HepG2 (cell line): ENCODE data around the gene HOXB4. TPM values are rescaled to one million over a fixed set of nuclear protein-coding genes. Genes with fewer than 3 reads are reported as not detected.

ENCODE experiments used
- ATAC-seq: fragments of 200-7000 bp; cut with Tn5 transposase; 3 replicates; pipeline ENCODE4 v1.9.1; 2020; ENCODE audit warnings: mild to moderate bottlenecking, moderate library complexity
- BruUV-seq: library from RNA; stranded (reverse); fragments of 400-500 nt; replicated peaks from 2 replicates; lab custom pipeline; 2021; lab: Mats Ljungman, UMichigan
- CTCF ChIA-PET: fragments of 300-600 bp; formaldehyde crosslinking; extraction: SDS; loops from one replicate; lab custom pipeline; 2021; ENCODE audit warnings: low total read pairs, inconsistent platforms, low intra/inter-chr PET ratio; lab: Yijun Ruan, JAX
- POLR2A ChIA-PET: fragments of 350-600 bp; sonication (Branson Sonifier 250); formaldehyde crosslinking; loops from one replicate; lab custom pipeline; 2020; ENCODE audit warnings: antibody characterized with exemption, inconsistent platforms; lab: Yijun Ruan, JAX
- DNase-seq: peaks from one replicate; pipeline ENCODE4 v3.0.0-alpha.2; 2015; ENCODE audit warnings: low spot score
- FAIRE-seq: peaks from 3 replicates; lab custom pipeline; 2011; peaks lifted over from hg19 to GRCh38; lab: Jason Lieb, UNC
- H2AFZ ChIP-seq: one replicate; pipeline ENCODE4 v1.6.1; 2011; ENCODE audit warnings: low read length, inconsistent platforms
- H3K27ac ChIP-seq: fragments of 300-600 bp; 3 replicates; pipeline ENCODE4 v1.8.0; 2011; ENCODE audit warnings: mixed run types, mild to moderate bottlenecking, mixed read lengths, low read length, inconsistent platforms; ENCODE audit not compliant: insufficient read depth; ENCODE audit errors: extremely low read length
- H3K27me3 ChIP-seq, 2 experiments: fragments of 200-600 bp in 1 of 2; 2 replicates in 1 of 2; 3 replicates in 1 of 2; pipeline versions ENCODE4 v1.6.0 to v1.8.0; 2011; ENCODE audit warnings: low read length in 2 of 2, mild to moderate bottlenecking in 2 of 2, moderate library complexity in 2 of 2, inconsistent platforms in 1 of 2; ENCODE audit not compliant: insufficient read depth in 2 of 2, control insufficient read depth in 1 of 2
- H3K36me3 ChIP-seq, 2 experiments: fragments of 200-600 bp in 1 of 2; replicated peaks in 1 of 2; 2 replicates in 1 of 2; 3 replicates in 1 of 2; pipeline versions ENCODE4 v1.5.1 to v1.8.0; 2011; ENCODE audit warnings: low read length in 2 of 2, inconsistent platforms in 1 of 2; ENCODE audit not compliant: insufficient read depth in 2 of 2, control insufficient read depth in 1 of 2
- H3K4me1 ChIP-seq: 2 replicates; pipeline ENCODE4 v1.5.1; 2012; ENCODE audit warnings: low read length, inconsistent platforms; ENCODE audit not compliant: insufficient read depth
- H3K4me2 ChIP-seq: 2 replicates; pipeline ENCODE4 v1.6.0; 2011; ENCODE audit warnings: low read depth, low read length, inconsistent platforms
- H3K4me3 ChIP-seq, 3 experiments: fragments of 200-600 bp in 1 of 3; sonication (generic), shearing (Covaris generic) in 1 of 3; replicated peaks in 1 of 3; 2 replicates each; pipeline ENCODE4 v1.5.1; 2011 to 2016; ENCODE audit warnings: low read length in 3 of 3, inconsistent platforms in 2 of 3, low read depth in 2 of 3, mild to moderate bottlenecking in 2 of 3, control low read depth in 1 of 3, mixed read lengths in 1 of 3; ENCODE audit not compliant: insufficient read depth in 1 of 3
- H3K79me2 ChIP-seq: one replicate; pipeline ENCODE4 v1.6.1; 2011; ENCODE audit warnings: low read length, inconsistent platforms; ENCODE audit not compliant: insufficient read depth
- H3K9ac ChIP-seq: 2 replicates; pipeline ENCODE4 v1.6.0; 2011; ENCODE audit warnings: mild to moderate bottlenecking, low read depth, low read length, inconsistent platforms; ENCODE audit not compliant: insufficient read depth
- H3K9me3 ChIP-seq: 2 replicates; pipeline ENCODE4 v1.5.1; 2012; ENCODE audit warnings: mild to moderate bottlenecking, low read length
- H4K20me1 ChIP-seq: 2 replicates; pipeline ENCODE4 v1.6.0; 2011; ENCODE audit warnings: inconsistent platforms, mild to moderate bottlenecking, low read length, moderate library complexity; ENCODE audit not compliant: insufficient read depth
- BRD4 ChIP-seq: sonication (generic); formaldehyde crosslinking; IDR thresholded peaks from 2 replicates; pipeline ENCODE4 v1.4.0; 2020; ENCODE audit warnings: missing genetic modification reagents
- GATAD1 ChIP-seq: IDR thresholded peaks from 2 replicates; pipeline ENCODE4 v1.6.1; 2016; ENCODE audit warnings: missing genetic modification reagents, missing compliant biosample characterization
- LCORL ChIP-seq, 2 experiments: fragments of 450-650 bp in 1 of 2; sonication (generic) in 1 of 2; formaldehyde crosslinking in 1 of 2; IDR thresholded peaks; 2 replicates each; pipeline versions ENCODE4 v1.5.0 to v1.6.1; 2017 to 2020; ENCODE audit warnings: antibody characterized with exemption in 1 of 2, missing genetic modification reagents in 1 of 2
- MIXL1 ChIP-seq: IDR thresholded peaks from 2 replicates; pipeline ENCODE4 v1.6.1; 2016
- NAIF1 ChIP-seq: sonication (generic); formaldehyde crosslinking; IDR thresholded peaks from 2 replicates; pipeline ENCODE4 v1.5.0; 2020; ENCODE audit warnings: mild to moderate bottlenecking, missing genetic modification reagents, borderline replicate concordance
- RFXAP ChIP-seq: sonication (generic); formaldehyde crosslinking; IDR thresholded peaks from 2 replicates; pipeline ENCODE4 v1.4.0; 2020; ENCODE audit warnings: missing genetic modification reagents, borderline replicate concordance
- TAF15 ChIP-seq: fragments of 200-400 bp; formaldehyde crosslinking; IDR thresholded peaks from one replicate; pipeline ENCODE4 v1.6.1; 2018; ENCODE audit warnings: mild to moderate bottlenecking, low read depth, low read length; ENCODE audit not compliant: poor library complexity, severe bottlenecking
- ZFP82 ChIP-seq: sonication (generic); formaldehyde crosslinking; IDR thresholded peaks from 2 replicates; pipeline ENCODE4 v1.5.1; 2020; ENCODE audit warnings: mild to moderate bottlenecking, missing genetic modification reagents, borderline replicate concordance
- ZNF333 ChIP-seq: sonication (generic); formaldehyde crosslinking; IDR thresholded peaks from 2 replicates; pipeline ENCODE4 v1.4.0; 2020; ENCODE audit warnings: mild to moderate bottlenecking, missing genetic modification reagents, borderline replicate concordance
- ZNF75D ChIP-seq: sonication (generic); formaldehyde crosslinking; IDR thresholded peaks from 2 replicates; pipeline ENCODE4 v1.8.1; 2023; ENCODE audit warnings: missing genetic modification reagents, mild to moderate bottlenecking, borderline replicate concordance
- WGBS: methylation state at CpG from one replicate; pipeline ENCODE4 v1.1.6; 2017; ENCODE audit warnings: low lambda C conversion rate; 5-methylcytosine and 5-hydroxymethylcytosine counted together
- in situ Hi-C: cut with HindIII; loops from 2 replicates; pipeline ENCODE4 v1.10.0; 2017; ENCODE audit warnings: low pct_unique_long_range_greater_than_20kb; ENCODE audit not compliant: extremely low pct_ligation_motif_present
- intact Hi-C: fragments of 100-400 bp; cut with micrococcal nuclease; formaldehyde crosslinking; loops from one replicate; pipeline ENCODE4 v1.10.0; 2022; ENCODE audit not compliant: unreplicated experiment
- polyA plus RNA-seq, 8 experiments: library from polyadenylated mRNA; depleted of rRNA in 3 of 8; stranded (reverse) in 7 of 8; unstranded in 1 of 8; fragments of >200 nt; fragmentation: Illumina TruSeq in 4 of 8; extraction: Trizol in 4 of 8; gene quantifications; 2 replicates each; pipeline versions ENCODE4 v1.2.1 to v1.2.3, GENCODE V29; 2011 to 2016; ENCODE audit warnings: low read depth in 4 of 8, missing spikeins in 1 of 8, mixed read lengths in 1 of 8; ENCODE audit not compliant: insufficient read depth in 1 of 8
- total RNA-seq, 5 experiments: library from RNA; depleted of rRNA; stranded (reverse); fragments of >200 nt; fragmentation: Illumina TruSeq; extraction: Trizol; gene quantifications; 2 replicates each; pipeline ENCODE4 v1.2.3, GENCODE V29; 2016; ENCODE audit warnings: low read depth in 1 of 5
- TF ChIP-seq, protein P1 (sequence below): sonication (generic); formaldehyde crosslinking; IDR thresholded peaks from 2 replicates; pipeline ENCODE4 v1.4.0; 2020; ENCODE audit warnings: missing genetic modification reagents, borderline replicate concordance

The HOXB4 gene
- total and polyA plus RNA-seq, 2 of the 13 experiments (the other 11 are each of a cell fraction or from before 2014, with no cell fraction given), result not detected

DNA sequence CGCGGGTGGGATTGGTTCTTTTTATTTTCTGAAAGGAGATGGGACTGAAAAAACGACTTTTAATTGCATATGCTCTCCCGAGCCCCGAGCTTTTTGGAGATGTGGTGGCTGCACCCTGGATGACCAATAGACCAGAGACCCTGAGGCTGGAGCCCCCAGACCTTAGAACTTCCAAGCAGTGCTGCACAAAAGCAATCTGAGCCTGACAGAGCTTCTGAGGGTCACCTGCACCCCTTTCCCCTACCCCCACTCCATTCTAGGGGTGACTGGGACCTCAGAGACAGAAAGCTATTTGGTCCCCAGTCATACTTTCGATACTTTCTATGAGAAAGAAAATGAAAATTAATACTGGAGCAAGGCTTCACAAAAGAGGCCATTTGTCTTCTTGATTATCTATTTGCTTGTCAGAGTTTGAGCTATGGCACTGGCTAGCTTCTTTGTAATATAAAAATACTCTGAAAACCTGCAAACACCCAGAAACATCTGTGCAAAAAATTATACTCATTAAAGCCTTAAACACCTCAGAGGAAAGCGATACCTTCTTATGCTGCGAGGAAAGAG lies 3.6 kb downstream of the HOXB4 start (continued):
- TF ChIP-seq LCORL (IDR thresholded peaks at IDR 0.05) (no peak), LCORL (CRISPR knock-in tag; IDR thresholded peaks at IDR 0.05) (no peak)

DNA sequence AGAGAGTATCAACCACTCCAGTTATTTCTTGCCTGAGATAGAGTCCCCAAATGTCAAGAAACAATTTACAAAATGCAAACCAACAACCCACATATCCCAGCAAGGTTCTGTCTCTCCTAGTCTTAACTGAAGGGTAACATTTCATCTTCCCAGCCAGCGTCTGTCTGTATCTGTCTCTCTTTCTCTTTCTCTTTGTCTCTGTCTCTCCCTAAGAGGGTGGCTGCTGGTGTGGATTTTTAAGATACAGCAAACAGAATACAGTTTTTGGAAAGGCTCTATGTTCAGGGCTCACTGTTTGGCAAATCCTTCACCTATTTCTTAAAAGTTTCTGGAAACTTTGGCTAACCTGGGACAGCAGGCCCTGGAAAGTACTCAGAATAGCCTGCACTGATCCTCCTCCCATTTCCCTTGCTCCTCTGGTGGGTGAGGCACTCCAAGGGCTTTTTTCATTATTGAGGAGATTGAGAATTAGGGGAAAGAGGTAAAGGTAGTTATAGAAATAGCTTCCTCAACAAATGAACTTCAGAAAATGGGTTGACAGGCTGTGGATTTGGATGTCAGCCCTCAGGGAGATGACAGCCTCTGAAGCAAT lies 6.2 kb downstream of the HOXB4 start:
- no peak overlapping the region for H2AFZ ChIP-seq
- H3K4me3 ChIP-seq, result no peak overlapping the region
- H3K9ac ChIP-seq, result no peak overlapping the region
- no peak for FAIRE-seq
- peaks cover 30 to 97% of the 10 kb centered on the region in 2 experiments for H3K27me3 ChIP-seq
- no peak for TF ChIP-seq MIXL1
- TF ChIP-seq GATAD1, result no peak
- TF ChIP-seq RFXAP (CRISPR knock-in tag), result no peak
- TF ChIP-seq, protein P1, sequence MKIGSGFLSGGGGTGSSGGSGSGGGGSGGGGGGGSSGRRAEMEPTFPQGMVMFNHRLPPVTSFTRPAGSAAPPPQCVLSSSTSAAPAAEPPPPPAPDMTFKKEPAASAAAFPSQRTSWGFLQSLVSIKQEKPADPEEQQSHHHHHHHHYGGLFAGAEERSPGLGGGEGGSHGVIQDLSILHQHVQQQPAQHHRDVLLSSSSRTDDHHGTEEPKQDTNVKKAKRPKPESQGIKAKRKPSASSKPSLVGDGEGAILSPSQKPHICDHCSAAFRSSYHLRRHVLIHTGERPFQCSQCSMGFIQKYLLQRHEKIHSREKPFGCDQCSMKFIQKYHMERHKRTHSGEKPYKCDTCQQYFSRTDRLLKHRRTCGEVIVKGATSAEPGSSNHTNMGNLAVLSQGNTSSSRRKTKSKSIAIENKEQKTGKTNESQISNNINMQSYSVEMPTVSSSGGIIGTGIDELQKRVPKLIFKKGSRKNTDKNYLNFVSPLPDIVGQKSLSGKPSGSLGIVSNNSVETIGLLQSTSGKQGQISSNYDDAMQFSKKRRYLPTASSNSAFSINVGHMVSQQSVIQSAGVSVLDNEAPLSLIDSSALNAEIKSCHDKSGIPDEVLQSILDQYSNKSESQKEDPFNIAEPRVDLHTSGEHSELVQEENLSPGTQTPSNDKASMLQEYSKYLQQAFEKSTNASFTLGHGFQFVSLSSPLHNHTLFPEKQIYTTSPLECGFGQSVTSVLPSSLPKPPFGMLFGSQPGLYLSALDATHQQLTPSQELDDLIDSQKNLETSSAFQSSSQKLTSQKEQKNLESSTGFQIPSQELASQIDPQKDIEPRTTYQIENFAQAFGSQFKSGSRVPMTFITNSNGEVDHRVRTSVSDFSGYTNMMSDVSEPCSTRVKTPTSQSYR (CRISPR knock-in tag), result no peak
- no peak for TF ChIP-seq BRD4
- no peak for TF ChIP-seq ZNF333 (CRISPR knock-in tag)
- no peak for TF ChIP-seq NAIF1 (CRISPR knock-in tag)
- no peak for TF ChIP-seq ZFP82
- TF ChIP-seq ZNF75D (CRISPR knock-in tag), result no peak
- no peak for TF ChIP-seq TAF15
- H3K4me2 ChIP-seq, result no peak overlapping the region
- H4K20me1 ChIP-seq, result 0 out of 2 replicates have a peak, but pooled peaks cover 4% of the 10 kb centered on the region
- intact Hi-C loops, result no loop called here
- POLR2A ChIA-PET, result interaction anchor here (0.6 kb wide), 1 partner anchor 678 kb away, joined by 3 read pairs; no protein-coding TSS in a partner anchor
- ATAC-seq, result no peak
- WGBS, result 0% methylated on average over 1 of the region's 1 CpG
- CTCF ChIA-PET, result no interaction called here
- no peaks in the 10 kb centered on the region for H3K79me2 ChIP-seq
- in situ Hi-C loops, result no loop called here
- H3K27ac ChIP-seq, result no peak overlapping the region
- H3K36me3 ChIP-seq, result no peaks in the 10 kb centered on the region
- DNase-seq, result no peak
- H3K4me1 ChIP-seq, result no peaks in the 10 kb centered on the region
- no peaks in the 10 kb centered on the region for H3K9me3 ChIP-seq
- no TSS peak for BruUV-seq
